ENCODE measurements around the gene GKN2.
"Not testable (repeated sequence)": the region's sequence is repeated elsewhere in the genome, so short reads cannot be mapped to it uniquely, and the experiment has no call there.

GKN2 gene

DNA sequence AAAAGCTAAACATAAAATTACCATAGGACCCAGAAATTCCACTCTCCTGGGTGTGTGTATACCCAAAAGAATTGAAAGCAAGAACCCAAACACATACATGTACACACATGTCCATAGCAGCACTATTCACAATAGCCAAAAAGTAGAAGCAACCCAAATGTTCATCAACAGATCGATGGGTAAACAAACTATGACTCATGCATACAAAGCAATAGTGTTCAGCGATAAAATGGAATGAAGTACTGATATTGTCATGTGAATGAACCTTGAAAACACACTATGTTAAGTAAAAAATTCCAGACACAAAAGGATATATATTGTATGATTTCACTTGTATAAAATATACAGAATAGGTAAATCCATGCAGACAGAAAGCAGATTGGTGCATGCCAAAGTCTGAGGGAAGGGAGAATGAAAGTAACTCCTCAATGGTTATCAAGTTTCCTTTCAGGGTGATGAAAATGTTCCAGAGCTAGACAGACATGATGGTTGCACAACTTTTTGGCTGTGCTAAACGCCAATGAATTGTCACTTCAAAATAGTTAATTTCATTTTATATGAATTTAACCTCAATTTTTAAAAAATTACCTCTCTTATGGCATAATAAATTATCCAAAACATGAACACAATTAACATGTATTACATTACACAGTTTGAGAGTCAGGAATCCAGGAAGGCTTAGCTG, 35.5 kb downstream of the GKN2 start:
- peak; percentile 5 for DNase-seq

DNA sequence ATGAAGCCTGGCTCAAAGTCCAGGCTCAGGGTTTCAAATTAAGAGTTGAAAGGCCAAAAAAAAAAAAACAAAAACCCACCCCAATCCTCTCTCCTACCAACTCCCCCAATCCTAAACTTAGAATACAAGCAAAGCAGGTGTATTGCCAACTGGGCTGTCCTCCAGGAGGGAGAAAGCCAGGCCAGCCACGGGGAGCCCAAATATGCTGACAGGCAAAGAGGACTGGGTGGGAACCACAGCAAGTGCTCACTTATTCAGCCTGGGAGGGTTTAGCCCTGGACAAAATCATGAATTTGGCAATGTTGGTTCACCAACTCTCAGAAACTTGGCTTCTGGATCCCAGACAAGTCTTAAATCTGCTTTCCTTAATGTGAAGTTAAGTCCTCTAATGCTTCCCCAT, 36.5 kb downstream of the GKN2 start:
- no peak for DNase-seq

DNA sequence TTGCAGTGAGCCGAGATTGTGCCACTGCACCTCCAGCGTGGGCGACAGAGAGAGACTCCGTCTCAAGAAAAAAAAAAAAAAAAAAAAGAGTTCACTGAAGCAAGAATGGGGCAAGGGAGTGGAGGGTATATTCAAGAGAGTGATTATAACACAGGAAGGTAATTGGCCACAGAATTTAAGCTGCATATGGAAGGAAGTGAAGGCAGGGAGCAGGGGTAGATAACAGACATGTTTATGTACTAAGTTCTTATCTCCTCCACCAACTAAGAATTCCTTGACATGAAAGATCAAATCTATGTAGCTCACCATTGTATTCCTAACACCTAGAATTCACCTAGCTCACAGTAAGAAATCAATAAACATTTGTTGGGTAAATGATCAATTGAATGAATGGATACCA, 37.3 kb downstream of the GKN2 start:
- no peak for DNase-seq

DNA sequence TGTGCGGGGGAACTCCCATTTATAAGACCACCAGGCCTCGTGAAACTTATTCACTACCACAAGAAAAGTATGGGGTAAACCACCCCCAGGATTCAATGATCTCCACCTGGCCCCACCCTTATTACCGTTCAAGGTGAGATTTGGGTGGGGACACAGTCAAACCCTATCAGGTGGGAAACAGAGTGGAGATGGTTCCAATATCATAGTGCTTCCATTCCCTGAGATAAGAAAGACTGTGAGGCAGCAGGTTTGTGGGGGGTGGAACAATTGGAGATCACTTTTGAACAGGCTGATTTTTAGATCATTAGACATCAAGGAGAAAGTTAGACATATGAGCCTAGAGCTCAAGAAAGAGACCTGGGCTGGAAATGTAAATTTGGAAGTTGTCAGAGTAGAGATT, 39.3 kb downstream of the GKN2 start:
- no peak for DNase-seq

DNA sequence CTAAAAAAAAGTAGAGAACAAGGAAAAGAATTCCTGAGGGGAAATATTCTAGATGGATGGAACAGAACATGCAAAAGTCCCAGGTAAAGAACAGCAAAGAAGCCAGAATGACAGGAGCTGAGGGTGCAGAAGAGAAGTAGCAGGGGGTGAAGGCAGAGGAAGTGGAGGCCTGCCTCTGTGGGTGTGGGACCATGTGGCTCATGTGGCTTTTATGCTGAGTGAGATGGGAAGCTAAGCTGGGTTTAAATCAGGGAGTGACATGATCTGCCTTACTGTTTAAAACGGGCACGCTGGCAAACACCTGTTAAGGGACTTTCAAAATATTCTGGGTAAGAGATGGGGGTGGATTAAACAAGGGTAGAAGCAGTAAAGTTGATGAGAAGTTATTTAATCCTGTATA, 40.0 kb downstream of the GKN2 start:
- peak; percentile 16 for DNase-seq

DNA sequence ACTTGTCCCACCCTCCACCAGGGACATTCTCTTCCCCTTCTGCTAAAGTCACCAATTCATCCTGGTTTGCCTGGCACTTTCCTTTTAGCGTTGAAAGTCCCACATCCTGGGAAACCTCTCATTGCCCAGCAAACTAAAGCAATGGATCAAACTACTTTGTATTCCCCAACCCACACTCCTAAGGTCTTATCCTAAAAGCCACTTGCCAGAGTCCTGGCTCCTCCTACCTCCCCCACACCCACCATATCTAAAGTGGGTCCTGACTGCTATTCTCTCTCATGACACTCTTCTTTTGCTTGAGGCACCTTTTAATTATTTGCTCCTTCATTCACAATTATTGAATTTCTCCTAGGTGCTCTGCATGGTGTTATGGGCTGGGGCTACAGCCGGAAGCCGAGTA, 40.6 kb downstream of the GKN2 start:
- no peak for DNase-seq

DNA sequence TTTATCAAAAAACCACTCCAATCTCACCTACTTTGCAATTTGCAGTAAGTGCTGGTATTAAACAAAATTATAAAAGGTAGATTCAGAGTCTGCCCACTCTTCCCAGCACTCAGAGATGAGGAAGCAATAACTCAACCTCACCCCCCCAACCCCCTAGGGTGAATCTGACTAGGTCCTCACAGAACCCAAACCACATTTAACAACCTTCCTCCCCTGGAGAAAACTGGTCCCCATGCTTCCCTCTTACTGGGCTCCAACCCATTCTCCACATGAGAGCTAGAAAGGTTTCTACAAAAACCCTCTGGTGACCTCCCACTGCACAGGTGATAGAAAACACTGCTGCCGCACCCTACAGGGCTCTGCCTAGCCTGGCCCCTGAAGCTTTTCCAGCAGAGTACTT, 41.0 kb downstream of the GKN2 start:
- no peak for DNase-seq

DNA sequence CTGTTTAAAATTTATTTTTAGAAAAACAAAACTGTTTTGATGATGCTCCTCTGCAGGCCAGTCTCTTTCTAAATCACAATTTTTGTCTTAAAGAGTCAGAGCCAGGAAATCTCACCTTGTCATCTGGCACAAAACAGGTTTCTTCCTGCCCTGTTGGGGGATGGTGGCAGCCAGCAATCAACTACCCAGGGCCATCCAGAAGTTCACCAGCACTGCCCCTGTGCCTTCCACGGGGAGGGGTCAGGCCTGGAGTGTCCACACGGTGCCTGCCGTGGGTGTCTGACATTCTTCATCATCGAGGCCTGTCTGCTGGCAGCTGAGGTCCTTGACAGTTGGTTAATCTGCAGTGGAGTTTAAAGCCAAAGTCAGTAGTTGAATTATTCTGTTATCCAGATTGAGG, 41.4 kb downstream of the GKN2 start:
- DNase-seq, result no peak

DNA sequence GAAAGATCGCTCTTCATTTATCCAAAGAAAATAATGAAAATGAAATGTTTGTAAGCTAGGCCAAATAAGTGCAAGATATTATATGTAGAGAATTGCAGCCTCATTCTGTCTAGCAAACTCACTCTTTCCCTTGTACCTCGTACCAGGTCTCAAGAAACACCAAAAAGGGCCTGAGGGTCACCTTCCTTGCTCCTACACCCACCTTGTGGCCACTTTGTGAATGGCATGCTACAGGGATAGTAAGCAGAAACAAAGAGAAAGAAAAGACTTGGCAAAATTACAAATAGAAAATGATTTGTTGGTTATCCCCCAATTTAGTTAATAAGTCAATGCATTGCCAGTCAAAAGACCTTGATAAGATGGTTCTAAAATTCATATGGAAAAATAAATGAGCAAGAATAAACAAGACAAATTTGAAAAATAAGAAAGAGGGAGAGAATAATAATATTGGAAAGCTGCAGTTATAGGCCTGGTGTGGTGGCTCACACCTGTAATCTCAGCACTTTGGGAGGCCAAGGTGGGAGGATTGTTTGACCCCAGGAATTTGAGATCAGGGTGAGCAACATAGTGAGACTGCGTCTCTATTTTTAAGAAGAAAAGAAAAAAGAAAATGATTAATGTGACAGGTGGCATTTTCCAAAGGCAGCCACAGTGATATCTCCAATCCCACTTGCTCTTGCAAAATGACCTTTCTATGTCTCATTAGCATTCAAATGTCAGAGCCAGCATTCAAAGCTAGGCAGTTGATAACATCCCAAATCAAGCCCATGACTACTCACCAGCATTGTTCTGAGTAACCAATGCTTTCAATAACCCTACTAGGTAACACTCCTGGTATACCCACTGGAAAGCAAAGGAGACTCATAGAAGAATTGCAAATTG, 42.7 kb downstream of the GKN2 start:
- peak; percentile 84 for DNase-seq

DNA sequence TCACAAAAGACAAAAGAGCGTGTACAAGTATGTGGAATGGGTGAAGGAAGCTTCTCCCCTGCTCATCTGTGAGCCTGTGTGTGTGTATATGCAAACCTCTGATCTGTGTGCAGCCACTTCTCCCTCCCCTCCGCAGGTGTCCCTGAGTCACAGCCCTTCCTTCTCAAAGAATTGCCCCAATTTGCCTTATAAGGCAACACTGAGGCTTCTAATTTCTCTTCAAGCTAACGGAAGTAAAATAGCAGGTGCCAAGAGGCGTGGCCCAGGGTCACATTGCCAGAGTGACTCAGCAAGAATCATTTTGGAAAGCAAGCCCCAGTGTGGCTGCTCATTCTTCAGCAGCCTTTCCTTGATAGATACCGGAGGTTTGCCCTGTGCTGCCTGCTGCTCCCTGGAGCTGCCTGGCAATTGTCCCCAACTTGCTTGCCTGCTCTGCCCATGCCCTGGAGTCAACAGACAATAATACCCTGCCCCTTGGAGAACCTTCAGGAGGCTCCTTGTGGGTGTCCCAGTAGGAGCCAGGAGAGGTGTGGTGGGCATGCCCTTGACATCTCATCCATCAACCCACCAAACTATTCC, 44.2 kb downstream of the GKN2 start:
- DNase-seq, result peak; percentile 89

DNA sequence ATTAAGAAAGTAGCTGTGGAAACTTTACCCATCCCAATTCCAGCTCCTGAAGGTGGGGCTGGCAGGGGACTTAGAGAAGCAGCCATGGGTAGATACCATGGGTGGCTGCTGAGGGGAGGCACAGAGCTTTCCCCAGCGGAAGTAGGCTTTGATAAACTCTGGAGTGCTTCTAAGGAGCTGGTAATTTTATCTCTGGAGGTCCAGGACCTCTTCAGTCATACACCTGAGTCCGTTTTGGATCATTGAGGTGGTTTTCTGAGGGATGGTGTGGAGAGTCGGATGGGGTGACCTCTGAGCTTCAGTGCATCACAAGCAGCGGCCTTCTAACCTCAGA, 44.8 kb downstream of the GKN2 start:
- no peak for DNase-seq

DNA sequence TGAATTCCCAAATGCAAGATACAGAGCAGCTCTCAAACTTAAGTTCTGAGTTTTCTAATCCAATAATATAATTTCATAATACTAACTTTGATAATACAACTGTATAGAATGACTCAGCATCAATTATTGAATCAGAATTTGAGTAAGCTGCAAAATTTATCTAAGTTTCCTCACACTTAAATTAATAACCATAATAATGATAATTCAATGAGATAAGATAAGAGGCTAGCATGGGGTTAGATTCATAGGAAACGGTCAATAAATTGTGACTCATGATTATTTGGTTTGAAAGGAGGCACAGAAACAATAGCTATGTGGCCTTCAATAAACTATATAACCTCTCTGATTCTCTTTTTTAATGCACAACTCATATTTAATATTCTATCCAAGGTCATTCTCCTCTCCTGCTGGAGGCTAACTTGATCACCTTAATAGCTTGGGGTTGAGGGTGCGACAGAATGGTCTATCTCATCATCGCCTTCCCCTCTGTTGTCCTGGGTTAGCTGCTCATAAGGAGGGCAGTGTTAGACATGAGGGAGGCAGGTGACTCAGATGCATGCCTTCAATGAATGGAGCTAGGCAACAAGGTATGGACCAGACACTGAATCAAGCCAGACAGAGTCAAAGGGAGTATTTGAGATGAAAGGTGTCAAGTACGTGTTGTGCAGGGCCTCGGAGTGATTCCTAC, 45.3 kb downstream of the GKN2 start:
- no peak for DNase-seq

DNA sequence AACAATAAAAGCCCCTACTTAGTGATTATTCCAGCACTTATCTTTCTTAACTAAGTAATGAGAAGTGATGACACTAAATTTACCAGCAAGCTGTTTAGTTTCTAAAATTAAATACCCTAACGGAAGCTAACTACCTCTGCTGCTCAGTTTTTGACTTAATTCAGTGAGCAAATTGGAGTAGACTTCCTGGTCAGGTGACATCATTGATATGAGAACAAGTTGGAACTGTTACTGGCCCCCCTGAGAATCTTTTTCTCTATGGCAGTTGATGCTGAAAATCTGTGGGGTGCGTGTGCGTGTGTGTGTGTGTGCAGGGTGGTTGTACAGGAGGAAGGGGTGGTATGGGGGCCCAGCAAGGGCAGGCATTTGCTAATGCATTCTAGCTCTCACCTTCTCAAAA, 46.0 kb downstream of the GKN2 start:
- DNase-seq, result no peak

DNA sequence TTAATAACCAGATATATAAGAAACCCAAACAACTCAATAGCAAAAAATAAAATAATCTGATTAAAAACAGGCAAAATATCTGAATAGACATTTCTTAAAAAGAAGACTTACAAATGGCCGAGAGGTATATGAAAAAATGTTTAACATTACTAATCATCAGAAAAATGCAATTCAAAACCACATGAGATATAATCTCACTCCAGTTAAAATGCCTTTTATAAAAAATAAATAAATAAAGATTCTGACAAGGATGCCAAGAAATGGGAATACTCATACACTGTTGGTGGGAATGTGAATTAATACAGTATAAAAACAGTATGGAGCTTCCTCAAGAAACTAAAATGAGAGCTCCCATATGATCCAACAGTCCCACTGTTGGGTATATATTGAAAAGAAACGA, 47.6 kb downstream of the GKN2 start:
- no peak for DNase-seq

DNA sequence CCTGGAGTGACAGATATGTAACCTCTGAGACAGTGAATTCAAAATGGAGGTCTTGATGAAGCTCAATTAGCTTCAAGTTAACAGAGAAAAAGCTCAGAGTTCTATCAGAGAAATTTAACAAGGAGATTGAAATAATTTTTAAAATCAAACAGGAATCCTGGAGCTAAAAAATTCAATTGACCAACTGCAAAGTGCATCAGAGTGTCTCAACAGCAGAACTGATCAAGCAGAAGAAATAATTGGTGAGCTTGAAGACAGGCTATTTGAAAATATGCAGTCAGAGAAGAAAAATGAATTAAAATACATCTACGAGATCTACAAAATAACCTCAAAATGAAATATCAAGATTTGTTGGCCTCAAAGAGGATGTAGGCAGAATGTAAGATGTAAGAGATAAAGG, 51.1 kb downstream of the GKN2 start:
- DNase-seq, result no peak

DNA sequence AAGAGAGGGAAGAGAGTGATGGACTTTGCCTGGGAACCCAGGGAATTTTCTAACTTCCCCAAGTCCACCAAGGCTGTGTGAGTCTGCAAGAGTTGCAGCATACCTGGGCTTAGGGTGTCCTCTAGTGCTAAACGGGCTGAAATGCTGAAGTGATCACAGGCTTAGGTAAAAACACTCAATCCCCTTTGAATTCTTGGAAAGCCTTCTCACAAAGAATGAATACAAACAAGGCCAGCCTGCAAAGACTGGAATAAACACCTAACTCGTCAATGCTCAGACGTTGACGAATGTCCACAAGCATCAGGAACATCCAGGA, 51.5 kb downstream of the GKN2 start:
- DNase-seq, result peak; percentile 12

DNA sequence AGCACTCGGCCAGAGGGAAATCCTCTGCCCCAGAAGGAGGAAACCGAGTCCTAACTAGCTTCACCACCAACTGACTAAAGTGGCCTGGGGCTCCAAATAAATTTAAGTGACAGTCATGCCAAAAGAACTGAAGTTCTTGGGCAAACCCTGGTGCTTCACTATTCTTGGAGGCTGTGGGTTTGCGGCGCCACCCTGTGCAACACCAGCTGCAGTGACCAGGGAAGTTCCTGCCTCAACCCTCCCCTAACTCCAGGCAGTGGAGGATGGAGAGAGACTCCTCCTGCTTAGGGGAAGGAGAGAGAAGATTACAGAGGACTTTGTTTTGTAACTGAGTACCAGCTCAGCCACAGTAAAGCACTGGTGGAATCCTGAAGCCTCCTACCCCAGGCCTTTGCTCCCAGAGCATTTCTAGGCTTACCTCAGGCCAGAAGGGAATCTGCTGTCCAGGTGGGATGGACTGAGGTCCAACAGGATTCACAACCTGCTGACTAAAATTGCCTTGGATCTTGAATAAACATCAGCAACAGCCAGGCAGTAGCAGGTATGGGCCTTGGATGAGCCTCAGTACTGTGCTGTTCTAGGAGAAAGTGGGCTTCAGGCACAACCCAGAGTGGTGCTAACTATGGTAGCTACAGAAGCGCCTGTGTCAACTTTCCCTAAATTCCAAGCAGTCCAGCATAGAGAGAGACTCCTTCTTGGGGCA, 52.0 kb downstream of the GKN2 start:
- DNase-seq, result no peak

DNA sequence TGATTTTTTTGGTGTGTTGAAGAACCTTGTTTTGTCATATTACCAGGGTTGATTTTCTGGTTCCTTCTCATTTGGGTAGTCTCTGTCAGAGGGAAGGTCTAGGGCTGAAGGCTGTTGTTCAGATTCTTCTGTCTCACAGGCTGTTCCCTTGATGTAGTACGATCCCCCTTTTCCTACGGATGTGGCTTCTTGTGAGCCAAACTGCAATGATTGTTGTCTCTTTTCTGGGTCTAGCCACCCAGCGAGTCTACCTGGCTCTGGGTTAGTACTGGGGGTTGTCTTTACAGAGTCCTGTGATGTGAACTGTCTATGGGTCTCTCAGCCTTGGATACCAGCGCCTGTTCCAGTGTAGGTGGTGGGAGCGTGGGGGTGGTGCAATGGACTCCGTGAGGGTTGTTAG, 56.7 kb downstream of the GKN2 start:
- not testable (repeated sequence) for DNase-seq

Measured in OCI-M1 (cell line).